ENCODE measurements around the gene FARP1.

DNA sequence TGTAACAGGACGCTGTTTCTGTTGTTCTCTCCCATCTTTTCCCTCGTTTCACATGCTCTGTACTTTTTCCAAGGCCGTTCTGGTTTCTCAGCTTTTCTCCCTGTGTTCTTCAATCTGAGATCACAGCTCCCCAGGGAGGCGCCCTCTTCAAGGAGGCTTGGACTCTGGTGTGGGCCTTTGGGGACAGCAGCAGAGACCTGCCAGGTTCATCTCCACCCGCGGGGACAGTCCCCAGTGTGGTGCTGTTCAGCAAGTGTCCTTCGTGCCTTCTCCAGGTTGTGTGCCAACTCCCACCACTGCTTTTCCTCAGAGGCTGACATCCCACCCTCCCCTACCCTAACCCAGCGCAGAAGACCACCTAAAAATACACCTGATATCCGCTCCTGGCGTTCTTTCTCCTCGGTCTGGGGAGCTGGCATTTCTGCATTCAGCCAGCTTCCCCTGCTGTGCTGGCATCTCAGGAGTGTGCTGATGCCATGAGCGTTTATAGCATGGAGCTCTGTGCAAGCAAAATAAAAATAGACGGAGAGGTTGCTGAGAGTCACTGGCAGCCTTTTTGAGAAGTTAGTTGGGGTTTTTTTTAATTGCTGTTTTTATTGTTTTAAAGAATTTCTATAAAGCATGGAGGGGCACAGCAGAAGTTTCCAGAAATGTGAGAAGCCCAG, 284.6 kb downstream of the FARP1 start:
- no peak for TF ChIP-seq POLR2AphosphoS5 (IDR thresholded peaks at IDR 0.05)
- TF ChIP-seq, protein P1, sequence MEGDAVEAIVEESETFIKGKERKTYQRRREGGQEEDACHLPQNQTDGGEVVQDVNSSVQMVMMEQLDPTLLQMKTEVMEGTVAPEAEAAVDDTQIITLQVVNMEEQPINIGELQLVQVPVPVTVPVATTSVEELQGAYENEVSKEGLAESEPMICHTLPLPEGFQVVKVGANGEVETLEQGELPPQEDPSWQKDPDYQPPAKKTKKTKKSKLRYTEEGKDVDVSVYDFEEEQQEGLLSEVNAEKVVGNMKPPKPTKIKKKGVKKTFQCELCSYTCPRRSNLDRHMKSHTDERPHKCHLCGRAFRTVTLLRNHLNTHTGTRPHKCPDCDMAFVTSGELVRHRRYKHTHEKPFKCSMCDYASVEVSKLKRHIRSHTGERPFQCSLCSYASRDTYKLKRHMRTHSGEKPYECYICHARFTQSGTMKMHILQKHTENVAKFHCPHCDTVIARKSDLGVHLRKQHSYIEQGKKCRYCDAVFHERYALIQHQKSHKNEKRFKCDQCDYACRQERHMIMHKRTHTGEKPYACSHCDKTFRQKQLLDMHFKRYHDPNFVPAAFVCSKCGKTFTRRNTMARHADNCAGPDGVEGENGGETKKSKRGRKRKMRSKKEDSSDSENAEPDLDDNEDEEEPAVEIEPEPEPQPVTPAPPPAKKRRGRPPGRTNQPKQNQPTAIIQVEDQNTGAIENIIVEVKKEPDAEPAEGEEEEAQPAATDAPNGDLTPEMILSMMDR (IDR thresholded peaks at IDR 0.05): no peak

All from gastroesophageal sphincter (tissue), 3 donors.